A549 (cell line): ENCODE results near the gene KIF20B. TPM values are rescaled to one million over a fixed set of nuclear protein-coding genes. Genes with fewer than 3 reads are reported as not detected.

Experiments
- ATAC-seq, 2 experiments: fragments of 200-7000 bp in 1 of 2; fragments of >200 bp in 1 of 2; cut with Nextera tagmentation in 1 of 2; cut with Tn5 transposase in 1 of 2; 3 replicates each; pipeline versions ENCODE4 v1.8.0 to v1.9.1; 2018 to 2020; ENCODE audit warnings: mild to moderate bottlenecking in 1 of 2, moderate library complexity in 1 of 2
- CTCF ChIA-PET: fragments of 300-600 bp; sonication (Branson Sonifier 250); formaldehyde crosslinking; extraction: SDS; loops from one replicate; lab custom pipeline; 2021; ENCODE audit warnings: antibody characterized with exemption, inconsistent platforms; lab: Yijun Ruan, JAX
- POLR2A ChIA-PET: fragments of 350-600 bp; formaldehyde crosslinking; extraction: SDS; loops from one replicate; lab custom pipeline; 2021; ENCODE audit warnings: antibody characterized with exemption, inconsistent platforms; lab: Yijun Ruan, JAX
- DNase-seq, 2 experiments: peaks; one replicate each; pipeline versions ENCODE4 v3.0.0 to v3.0.0-alpha.2; 2011 to 2016; ENCODE audit warnings: low read depth in 1 of 2, low spot score in 1 of 2
- FAIRE-seq: peaks from 2 replicates; lab custom pipeline; 2011; peaks lifted over from hg19 to GRCh38; lab: Jason Lieb, UNC
- H3K27ac ChIP-seq, 2 experiments: fragments of >200 bp; sonication (Bioruptor Twin); formaldehyde crosslinking; 3 replicates each; pipeline ENCODE4 v1.5.1; 2016 to 2017
- H3K4me1 ChIP-seq: fragments of >200 bp; sonication (Bioruptor Twin); formaldehyde crosslinking; 3 replicates; pipeline ENCODE4 v1.6.1; 2016
- H3K4me2 ChIP-seq: fragments of >200 bp; sonication (Bioruptor Twin); formaldehyde crosslinking; 3 replicates; pipeline ENCODE4 v1.6.1; 2016
- H3K4me3 ChIP-seq: fragments of >200 bp; sonication (Bioruptor Twin); formaldehyde crosslinking; 3 replicates; pipeline ENCODE4 v1.5.1; 2016
- H3K9me3 ChIP-seq: fragments of >200 bp; sonication (Bioruptor Twin); formaldehyde crosslinking; 3 replicates; pipeline ENCODE4 v1.6.1; 2016
- ATOH8 ChIP-seq: fragments of 250-450 bp; sonication (Bioruptor Pico); IDR thresholded peaks from 2 replicates; pipeline ENCODE4 v1.5.0; 2020; ENCODE audit warnings: low read depth, mild to moderate bottlenecking, moderate library complexity
- BCL3 ChIP-seq: fragments of >200 bp; sonication (Bioruptor Twin); formaldehyde crosslinking; IDR thresholded peaks from 3 replicates; pipeline ENCODE4 v1.6.1; 2016
- CBX2 ChIP-seq: fragments of 200-600 bp; sonication (generic); IDR thresholded peaks from 2 replicates; pipeline ENCODE4 v1.6.1; 2016; ENCODE audit warnings: low read depth, mild to moderate bottlenecking, borderline replicate concordance
- CBX8 ChIP-seq: fragments of 200-600 bp; sonication (generic); IDR thresholded peaks from 2 replicates; pipeline ENCODE4 v1.6.1; 2016
- CHD2 ChIP-seq: fragments of 150-350 bp; IDR thresholded peaks from 2 replicates; pipeline ENCODE4 v1.6.1; 2014; ENCODE audit warnings: low read length; ENCODE audit not compliant: partially characterized antibody
- CTCF ChIP-seq: fragments of >200 bp; sonication (Bioruptor Twin); formaldehyde crosslinking; IDR thresholded peaks from 3 replicates; pipeline ENCODE4 v1.5.1; 2016
- EHF ChIP-seq: fragments of 250-450 bp; sonication (Bioruptor Pico); IDR thresholded peaks from 2 replicates; pipeline ENCODE4 v1.5.0; 2020; ENCODE audit warnings: mild to moderate bottlenecking
- ELK1 ChIP-seq: fragments of 150-350 bp; IDR thresholded peaks from 2 replicates; pipeline ENCODE4 v1.6.1; 2014; ENCODE audit warnings: low read depth, mild to moderate bottlenecking, low read length
- EP300 ChIP-seq, 2 experiments: fragments of >200 bp; sonication (Bioruptor Twin); formaldehyde crosslinking; IDR thresholded peaks; 2 replicates in 1 of 2; 3 replicates in 1 of 2; pipeline ENCODE4 v1.6.1; 2016 to 2017
- FOSL2 ChIP-seq, 2 experiments: fragments of 450-650 bp in 1 of 2; fragments of >200 bp in 1 of 2; sonication (Bioruptor Twin) in 1 of 2; formaldehyde crosslinking; IDR thresholded peaks; 2 replicates each; pipeline versions ENCODE4 v1.5.0 to v1.6.1; 2016 to 2020; ENCODE audit warnings: mild to moderate bottlenecking in 1 of 2, moderate library complexity in 1 of 2
- HDAC2 ChIP-seq: fragments of 200-600 bp; sonication (generic); IDR thresholded peaks from 2 replicates; pipeline ENCODE4 v1.6.1; 2016
- HOXB13 ChIP-seq: fragments of 250-450 bp; sonication (Bioruptor Pico); IDR thresholded peaks from 2 replicates; pipeline ENCODE4 v1.5.0; 2020; ENCODE audit warnings: low read depth, mild to moderate bottlenecking, moderate library complexity
- JUNB ChIP-seq: fragments of >200 bp; sonication (Bioruptor Twin); formaldehyde crosslinking; IDR thresholded peaks from 2 replicates; pipeline ENCODE4 v1.6.1; 2016
- NFE2L2 ChIP-seq: fragments of 150-350 bp; conservative IDR thresholded peaks from 2 replicates; pipeline ENCODE4 v1.6.1; 2014; ENCODE audit warnings: low read length
- NPAS2 ChIP-seq: fragments of 250-450 bp; sonication (Bioruptor Pico); IDR thresholded peaks from 2 replicates; pipeline ENCODE4 v1.8.0; 2022; ENCODE audit warnings: mild to moderate bottlenecking, moderate library complexity, borderline replicate concordance
- PBX3 ChIP-seq: IDR thresholded peaks from 2 replicates; pipeline ENCODE4 v1.6.1; 2012
- POLR2AphosphoS2 ChIP-seq: conservative IDR thresholded peaks from 2 replicates; pipeline ENCODE4 v1.6.1; 2012; ENCODE audit warnings: low read length, improper control_type of control experiment, inconsistent platforms
- SMC3 ChIP-seq: fragments of >200 bp; sonication (Bioruptor Twin); formaldehyde crosslinking; IDR thresholded peaks from 3 replicates; pipeline ENCODE4 v1.6.1; 2018; ENCODE audit warnings: inconsistent platforms
- SREBF2 ChIP-seq: fragments of 450-650 bp; IDR thresholded peaks from 2 replicates; pipeline ENCODE4 v1.6.1; 2014; ENCODE audit warnings: mild to moderate bottlenecking, moderate library complexity
- TFCP2L1 ChIP-seq: fragments of 250-450 bp; sonication (Bioruptor Pico); IDR thresholded peaks from 2 replicates; pipeline ENCODE4 v1.5.0; 2021; ENCODE audit warnings: mild to moderate bottlenecking
- ZC3H11A ChIP-seq: fragments of 450-650 bp; IDR thresholded peaks from 2 replicates; pipeline ENCODE4 v1.6.1; 2014; ENCODE audit warnings: antibody characterized with exemption, mild to moderate bottlenecking
- WGBS: methylation state at CpG from one replicate; pipeline ENCODE4 v1.1.6; 2017; ENCODE audit errors: missing lambda C conversion rate; 5-methylcytosine and 5-hydroxymethylcytosine counted together
- polyA plus RNA-seq, 4 experiments: library from polyadenylated mRNA; depleted of rRNA in 3 of 4; stranded (reverse); fragments of >200 nt; fragmentation: RNase III in 1 of 4; extraction: RNeasy Plus Mini Kit Qiagen cat#74134 plus additional on column Dnase treatment in 1 of 4; gene quantifications; 2 replicates in 3 of 4; 3 replicates in 1 of 4; pipeline ENCODE4 v1.2.3, GENCODE V29; 2011 to 2017

KIF20B gene
- polyA plus RNA-seq, 2 of the 4 experiments (the other 2 are of a cell fraction): 12.6 to 14.8 TPM

GRCh38 chr10:89666138-89666537 is 35.3 kb upstream of the KIF20B start:
- ATAC-seq (no peak), DNase-seq (no peak), FAIRE-seq (no peak)
- TF ChIP-seq ZC3H11A (no peak), NFE2L2 (no peak), SMC3 (no peak), BCL3 (no peak), POLR2AphosphoS2 (no peak), CTCF (no peak), SREBF2 (no peak)
- H3K4me2 ChIP-seq: no peak overlapping the region
- ChIA-PET CTCF (no interaction called here), POLR2A (no interaction called here)
- no peak overlapping the region for H3K27ac ChIP-seq
- 46% methylated on average over 1 of the region's 1 CpG for WGBS
- H3K4me3 ChIP-seq: no peak overlapping the region
- no peaks in the 10 kb centered on the region for H3K9me3 ChIP-seq
- no peaks in the 10 kb centered on the region for H3K4me1 ChIP-seq

- no peak for ATAC-seq
- CTCF ChIA-PET: interaction anchor here (1.3 kb wide), 1 partner anchor 9 kb away, joined by 5 read pairs; no protein-coding TSS in a partner anchor
Observed at GRCh38 chr10:89668386-89669071, 32.9 kb upstream of the KIF20B start.

More at GRCh38 chr10:89668386-89669071, 32.9 kb upstream of the KIF20B start:
- H3K4me1 ChIP-seq: no peaks in the 10 kb centered on the region
- H3K9me3 ChIP-seq: no peaks in the 10 kb centered on the region
- H3K4me3 ChIP-seq: no peak overlapping the region
- WGBS: 51% methylated on average over 3 of the region's 3 CpGs
- no peak for DNase-seq
- no peak for TF ChIP-seq JUNB
- TF ChIP-seq NPAS2 (CRISPR knock-in tag): no peak
- TF ChIP-seq PBX3: no peak
- TF ChIP-seq SREBF2: no peak
- TF ChIP-seq FOSL2 (IDR thresholded peaks at IDR 0.05): no peak
- TF ChIP-seq FOSL2 (CRISPR knock-in tag; IDR thresholded peaks at IDR 0.05): no peak
- no peak for TF ChIP-seq CBX2
- no peak for TF ChIP-seq ELK1
- no peak for TF ChIP-seq CBX8
- TF ChIP-seq TFCP2L1 (CRISPR knock-in tag): no peak
- no peak for TF ChIP-seq CHD2
- no peak for TF ChIP-seq POLR2AphosphoS2
- no peak for TF ChIP-seq HOXB13 (CRISPR knock-in tag)
- no peak for TF ChIP-seq ATOH8 (CRISPR knock-in tag)
- TF ChIP-seq HDAC2: no peak
- TF ChIP-seq EHF: no peak
- no peak for TF ChIP-seq EP300 (IDR thresholded peaks at IDR 0.05)
- TF ChIP-seq SMC3: no peak
- no peak for TF ChIP-seq ZC3H11A
- H3K27ac ChIP-seq: no peak overlapping the region
- no peak for FAIRE-seq
- POLR2A ChIA-PET: no interaction called here
- no peak overlapping the region for H3K4me2 ChIP-seq
